Left ventricle myocardium inferior (tissue), 1 donor: ENCODE results near the gene INHBA. TPM values are rescaled to one million over a fixed set of nuclear protein-coding genes. Genes with fewer than 3 reads are reported as not detected.

Source experiments
- DNase-seq: peaks from one replicate; pipeline ENCODE4 v3.0.0-alpha.2; 2020
- H3K27ac ChIP-seq: fragments of 200-600 bp; replicated peaks from 2 replicates; pipeline ENCODE4 v1.8.0; 2021
- H3K27me3 ChIP-seq: fragments of 200-600 bp; 2 replicates; pipeline ENCODE4 v1.8.0; 2021; ENCODE audit warnings: low read depth
- H3K36me3 ChIP-seq: fragments of 200-600 bp; 2 replicates; pipeline ENCODE4 v1.8.0; 2021
- H3K4me1 ChIP-seq: fragments of 200-600 bp; 2 replicates; pipeline ENCODE4 v1.8.0; 2021
- H3K4me3 ChIP-seq: fragments of 200-600 bp; 2 replicates; pipeline ENCODE4 v1.8.0; 2021; ENCODE audit warnings: mild to moderate bottlenecking, moderate library complexity
- H3K9me3 ChIP-seq: fragments of 200-600 bp; replicated peaks from 2 replicates; pipeline ENCODE4 v1.8.0; 2021
- intact Hi-C: fragments of 100-400 bp; cut with micrococcal nuclease; formaldehyde crosslinking; loops from one replicate; pipeline ENCODE4 v1.11.0; 2022
- total RNA-seq: library from RNA; stranded (reverse); fragmentation: NEBNext Ultra II Directional; extraction: Animal tissue kit (Norgen Biotek cat#: 25700); gene quantifications from one replicate; pipeline ENCODE4 v1.2.1, GENCODE V29; 2021
- TF ChIP-seq, protein P1 (sequence below): fragments of 200-600 bp; IDR thresholded peaks from 2 replicates; pipeline ENCODE4 v1.8.0; 2021; ENCODE audit warnings: antibody characterized with exemption, mild to moderate bottlenecking, borderline replicate concordance
- donor health status: DM: no; HTN: yes; CAD: no; lungs with severe emphysema.

The INHBA gene
- total RNA-seq, 1 donor from 2014 or later = 8.6 TPM

DNA sequence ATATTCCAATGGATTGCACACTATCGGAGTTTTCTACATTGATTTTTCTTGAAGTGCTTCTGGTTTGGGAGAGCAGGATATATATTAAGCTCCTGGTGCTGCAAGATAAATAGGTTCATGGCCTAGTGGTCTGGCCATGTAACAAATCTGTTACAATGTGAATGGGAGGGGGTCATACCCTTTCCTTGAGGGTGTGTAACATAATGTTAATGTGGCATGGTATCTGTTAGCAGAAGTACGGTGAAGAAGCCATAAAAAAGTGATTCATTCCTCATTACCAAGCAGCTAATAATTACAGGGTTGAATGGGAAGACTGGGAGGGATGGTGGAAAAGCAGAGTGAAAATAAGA is 61.2 kb downstream of the INHBA start:
- DNase-seq = no peak
- intact Hi-C loops = no loop called here
- TF ChIP-seq, protein P1, sequence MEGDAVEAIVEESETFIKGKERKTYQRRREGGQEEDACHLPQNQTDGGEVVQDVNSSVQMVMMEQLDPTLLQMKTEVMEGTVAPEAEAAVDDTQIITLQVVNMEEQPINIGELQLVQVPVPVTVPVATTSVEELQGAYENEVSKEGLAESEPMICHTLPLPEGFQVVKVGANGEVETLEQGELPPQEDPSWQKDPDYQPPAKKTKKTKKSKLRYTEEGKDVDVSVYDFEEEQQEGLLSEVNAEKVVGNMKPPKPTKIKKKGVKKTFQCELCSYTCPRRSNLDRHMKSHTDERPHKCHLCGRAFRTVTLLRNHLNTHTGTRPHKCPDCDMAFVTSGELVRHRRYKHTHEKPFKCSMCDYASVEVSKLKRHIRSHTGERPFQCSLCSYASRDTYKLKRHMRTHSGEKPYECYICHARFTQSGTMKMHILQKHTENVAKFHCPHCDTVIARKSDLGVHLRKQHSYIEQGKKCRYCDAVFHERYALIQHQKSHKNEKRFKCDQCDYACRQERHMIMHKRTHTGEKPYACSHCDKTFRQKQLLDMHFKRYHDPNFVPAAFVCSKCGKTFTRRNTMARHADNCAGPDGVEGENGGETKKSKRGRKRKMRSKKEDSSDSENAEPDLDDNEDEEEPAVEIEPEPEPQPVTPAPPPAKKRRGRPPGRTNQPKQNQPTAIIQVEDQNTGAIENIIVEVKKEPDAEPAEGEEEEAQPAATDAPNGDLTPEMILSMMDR = no peak
- H3K9me3 ChIP-seq = no peaks in the 10 kb centered on the region
- H3K27me3 ChIP-seq = no peaks in the 10 kb centered on the region
- no peak overlapping the region for H3K4me3 ChIP-seq
- no peaks in the 10 kb centered on the region for H3K4me1 ChIP-seq
- H3K27ac ChIP-seq = no peak overlapping the region
- no peaks in the 10 kb centered on the region for H3K36me3 ChIP-seq

DNA sequence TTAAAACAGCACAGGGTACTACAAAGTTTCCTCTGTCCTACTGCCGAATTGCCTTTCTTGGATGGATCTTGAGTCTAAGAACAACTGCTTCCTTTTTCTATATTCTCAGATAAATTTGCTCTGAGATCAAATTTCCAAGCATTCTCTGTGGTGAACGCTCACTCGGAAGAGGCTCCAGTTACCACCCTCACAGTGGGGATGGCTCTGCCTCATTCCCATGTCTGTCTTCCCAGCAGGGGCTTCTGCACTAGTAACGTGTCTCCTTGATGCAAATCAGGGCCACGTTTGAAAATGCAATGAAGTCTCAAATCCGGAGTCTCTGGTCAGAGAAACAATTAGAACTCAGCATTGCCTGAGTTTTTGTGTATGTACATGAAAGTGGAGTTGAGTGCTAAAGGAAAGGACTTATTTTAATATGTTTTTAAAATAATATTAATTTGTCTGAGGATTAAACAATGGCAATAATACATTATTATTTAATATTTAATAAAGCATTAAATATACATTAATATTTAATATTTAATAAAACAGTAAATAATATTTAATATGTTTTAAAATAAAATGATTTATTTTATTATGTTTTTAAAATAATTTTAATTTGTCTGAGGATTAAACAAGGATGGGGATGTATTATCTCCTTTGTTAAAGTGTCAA is 61.8 kb downstream of the INHBA start:
- DNase-seq = no peak
- H3K4me3 ChIP-seq = no peak overlapping the region
- no peaks in the 10 kb centered on the region for H3K36me3 ChIP-seq
- H3K27ac ChIP-seq = no peak overlapping the region
- H3K27me3 ChIP-seq = no peaks in the 10 kb centered on the region
- no peaks in the 10 kb centered on the region for H3K4me1 ChIP-seq
- no peaks in the 10 kb centered on the region for H3K9me3 ChIP-seq
- intact Hi-C loops = no loop called here
- TF ChIP-seq, protein P1 = no peak

DNA sequence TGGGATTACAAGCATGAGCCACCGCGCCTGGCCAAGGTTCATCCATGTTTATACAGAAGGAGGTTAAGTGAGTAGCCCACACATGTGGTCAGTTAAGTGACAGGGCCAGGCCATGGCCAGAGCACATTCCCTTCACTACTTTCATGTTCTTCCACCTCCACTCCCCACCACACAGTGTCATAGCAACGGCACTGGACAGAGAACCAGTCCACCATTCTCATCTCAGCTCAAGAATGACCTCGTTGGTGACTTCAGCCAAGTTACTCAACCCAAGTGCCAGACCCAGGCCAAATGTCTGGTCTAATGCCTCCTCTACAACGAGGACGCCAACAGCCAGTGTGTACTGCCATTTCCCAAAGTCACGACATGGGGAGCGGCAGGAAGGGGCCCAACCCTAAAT is 62.4 kb downstream of the INHBA start:
- intact Hi-C loops = no loop called here
- H3K9me3 ChIP-seq = no peaks in the 10 kb centered on the region
- no peak overlapping the region for H3K27ac ChIP-seq
- no peak for DNase-seq
- no peaks in the 10 kb centered on the region for H3K36me3 ChIP-seq
- no peaks in the 10 kb centered on the region for H3K4me1 ChIP-seq
- TF ChIP-seq, protein P1 = no peak
- no peak overlapping the region for H3K4me3 ChIP-seq
- no peaks in the 10 kb centered on the region for H3K27me3 ChIP-seq

DNA sequence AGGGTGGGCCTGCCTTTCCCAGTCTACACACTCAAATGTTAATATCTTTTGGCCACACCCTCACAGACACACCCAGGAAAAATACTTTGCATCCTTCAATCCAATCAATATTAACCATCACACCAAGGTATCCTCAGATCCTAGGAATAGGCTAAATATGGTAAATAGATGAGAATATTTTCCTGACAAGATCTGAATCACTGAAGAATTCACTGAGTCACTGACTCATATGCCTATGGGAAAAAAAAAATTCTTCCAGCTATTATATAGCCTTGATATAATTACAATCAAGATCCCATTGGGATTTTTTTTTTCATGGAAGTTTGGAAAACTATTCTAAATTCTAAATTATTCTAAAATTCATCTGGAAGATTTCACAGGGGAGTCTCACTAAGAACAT is 65.8 kb downstream of the INHBA start:
- TF ChIP-seq, protein P1 = no peak
- no peaks in the 10 kb centered on the region for H3K27me3 ChIP-seq
- DNase-seq = no peak

More for the DNA sequence above, 65.8 kb downstream of the INHBA start:
- Histone ChIP-seq H3K4me1 (no peaks in the 10 kb centered on the region), H3K27ac (no peak overlapping the region), H3K4me3 (no peak overlapping the region), H3K9me3 (no peaks in the 10 kb centered on the region), H3K36me3 (no peaks in the 10 kb centered on the region)
- intact Hi-C loops = no loop called here
